Measurements from ENCODE around the gene IGLL5.

Gene IGLL5

GRCh38 chr22:22870577-22871404 is 16.8 kb upstream of the IGLL5 start:
- no peaks in the 10 kb centered on the region for H3K36me3 ChIP-seq (ENCODE audit: insufficient read depth, low read length)
- peaks cover 6% of the 10 kb centered on the region for H3K27me3 ChIP-seq (ENCODE audit: insufficient read depth, low read length)
- H3K9me3 ChIP-seq (ENCODE audit: low read length): no peaks in the 10 kb centered on the region
- H3K4me3 ChIP-seq (ENCODE audit: low read length): no peak overlapping the region
- no peaks in the 10 kb centered on the region for H3K4me1 ChIP-seq (ENCODE audit: insufficient read depth, low read length)
- no peak overlapping the region for H2AFZ ChIP-seq (ENCODE audit: low read depth, low read length)

- Histone ChIP-seq H3K27me3 (ENCODE audit: insufficient read depth, low read length) (peaks cover 6% of the 10 kb centered on the region), H2AFZ (ENCODE audit: low read depth, low read length) (no peak overlapping the region), H3K4me1 (ENCODE audit: insufficient read depth, low read length) (no peaks in the 10 kb centered on the region), H3K36me3 (ENCODE audit: insufficient read depth, low read length) (no peaks in the 10 kb centered on the region), H3K4me3 (ENCODE audit: low read length) (no peak overlapping the region), H3K9me3 (ENCODE audit: low read length) (no peaks in the 10 kb centered on the region)
Observed at GRCh38 chr22:22871536-22872278, 15.9 kb upstream of the IGLL5 start.

GRCh38 chr22:22872722-22873708 is 14.6 kb upstream of the IGLL5 start:
- no peaks in the 10 kb centered on the region for H3K27me3 ChIP-seq (ENCODE audit: insufficient read depth, low read length)
- no peak overlapping the region for H3K4me3 ChIP-seq (ENCODE audit: low read length)
- H3K4me1 ChIP-seq (ENCODE audit: insufficient read depth, low read length): no peaks in the 10 kb centered on the region
- H3K36me3 ChIP-seq (ENCODE audit: insufficient read depth, low read length): no peaks in the 10 kb centered on the region
- H3K9me3 ChIP-seq (ENCODE audit: low read length): no peaks in the 10 kb centered on the region
- no peak overlapping the region for H2AFZ ChIP-seq (ENCODE audit: low read depth, low read length)

GRCh38 chr22:22877523-22878210 is 9.9 kb upstream of the IGLL5 start:
- Histone ChIP-seq H3K36me3 (ENCODE audit: insufficient read depth, low read length) (no peaks in the 10 kb centered on the region), H3K27me3 (ENCODE audit: insufficient read depth, low read length) (no peaks in the 10 kb centered on the region), H3K4me3 (ENCODE audit: low read length) (no peak overlapping the region), H2AFZ (ENCODE audit: low read depth, low read length) (no peak overlapping the region), H3K9me3 (ENCODE audit: low read length) (no peaks in the 10 kb centered on the region), H3K4me1 (ENCODE audit: insufficient read depth, low read length) (no peaks in the 10 kb centered on the region)

GRCh38 chr22:22878211-22878570 is 9.4 kb upstream of the IGLL5 start:
- H3K27me3 ChIP-seq (ENCODE audit: insufficient read depth, low read length): no peaks in the 10 kb centered on the region
- no peak overlapping the region for H3K4me3 ChIP-seq (ENCODE audit: low read length)

GRCh38 chr22:22878801-22879674 is 8.6 kb upstream of the IGLL5 start:
- H3K4me3 ChIP-seq (ENCODE audit: low read length): no peak overlapping the region
- no peaks in the 10 kb centered on the region for H3K27me3 ChIP-seq (ENCODE audit: insufficient read depth, low read length)
- H3K36me3 ChIP-seq (ENCODE audit: insufficient read depth, low read length): no peaks in the 10 kb centered on the region
- H3K9me3 ChIP-seq (ENCODE audit: low read length): no peaks in the 10 kb centered on the region
- H3K4me1 ChIP-seq (ENCODE audit: insufficient read depth, low read length): no peaks in the 10 kb centered on the region
- H2AFZ ChIP-seq (ENCODE audit: low read depth, low read length): no peak overlapping the region

More at GRCh38 chr22:22878211-22878570, 9.4 kb upstream of the IGLL5 start:
- H3K9me3 ChIP-seq (ENCODE audit: low read length): no peaks in the 10 kb centered on the region
- H2AFZ ChIP-seq (ENCODE audit: low read depth, low read length): no peak overlapping the region
- no peaks in the 10 kb centered on the region for H3K4me1 ChIP-seq (ENCODE audit: insufficient read depth, low read length)
- no peaks in the 10 kb centered on the region for H3K36me3 ChIP-seq (ENCODE audit: insufficient read depth, low read length)

GRCh38 chr22:22879675-22880155 is 7.9 kb upstream of the IGLL5 start:
- Histone ChIP-seq H3K36me3 (ENCODE audit: insufficient read depth, low read length) (no peaks in the 10 kb centered on the region), H2AFZ (ENCODE audit: low read depth, low read length) (no peak overlapping the region), H3K4me3 (ENCODE audit: low read length) (no peak overlapping the region), H3K27me3 (ENCODE audit: insufficient read depth, low read length) (no peaks in the 10 kb centered on the region), H3K4me1 (ENCODE audit: insufficient read depth, low read length) (no peaks in the 10 kb centered on the region), H3K9me3 (ENCODE audit: low read length) (no peaks in the 10 kb centered on the region)

GRCh38 chr22:22880645-22881044 is 7.0 kb upstream of the IGLL5 start:
- no peaks in the 10 kb centered on the region for H3K9me3 ChIP-seq (ENCODE audit: low read length)
- no peaks in the 10 kb centered on the region for H3K36me3 ChIP-seq (ENCODE audit: insufficient read depth, low read length)
- no peaks in the 10 kb centered on the region for H3K4me1 ChIP-seq (ENCODE audit: insufficient read depth, low read length)
- H3K4me3 ChIP-seq (ENCODE audit: low read length): no peak overlapping the region
- no peaks in the 10 kb centered on the region for H3K27me3 ChIP-seq (ENCODE audit: insufficient read depth, low read length)
- no peak overlapping the region for H2AFZ ChIP-seq (ENCODE audit: low read depth, low read length)

- Histone ChIP-seq H3K27me3 (ENCODE audit: insufficient read depth, low read length) (no peaks in the 10 kb centered on the region), H2AFZ (ENCODE audit: low read depth, low read length) (no peak overlapping the region), H3K36me3 (ENCODE audit: insufficient read depth, low read length) (no peaks in the 10 kb centered on the region), H3K9me3 (ENCODE audit: low read length) (no peaks in the 10 kb centered on the region), H3K4me1 (ENCODE audit: insufficient read depth, low read length) (no peaks in the 10 kb centered on the region), H3K4me3 (ENCODE audit: low read length) (no peak overlapping the region)
Observed at GRCh38 chr22:22881116-22882000, 6.3 kb upstream of the IGLL5 start.

GRCh38 chr22:22882033-22882717 is 5.4 kb upstream of the IGLL5 start:
- no peaks in the 10 kb centered on the region for H3K4me1 ChIP-seq (ENCODE audit: insufficient read depth, low read length)
- no peak overlapping the region for H3K4me3 ChIP-seq (ENCODE audit: low read length)
- no peak overlapping the region for H2AFZ ChIP-seq (ENCODE audit: low read depth, low read length)
- no peaks in the 10 kb centered on the region for H3K27me3 ChIP-seq (ENCODE audit: insufficient read depth, low read length)
- no peaks in the 10 kb centered on the region for H3K36me3 ChIP-seq (ENCODE audit: insufficient read depth, low read length)
- H3K9me3 ChIP-seq (ENCODE audit: low read length): no peaks in the 10 kb centered on the region

Measured in neuron (in vitro differentiated cells).